Lung (tissue), 12 donors: ENCODE data around the gene IGSF11. TPM values are rescaled to one million over a fixed set of nuclear protein-coding genes. Genes with fewer than 3 reads are reported as not detected.

Experiments
- ATAC-seq: fragments of 200-7000 bp; cut with Tn5 transposase; one replicate; pipeline ENCODE4 v1.9.1; 2020; ENCODE audit warnings: moderate number of reproducible peaks; ENCODE audit not compliant: insufficient read depth, low FRiP score
- DNase-seq, 3 donors: peaks; one replicate each; pipeline ENCODE4 v3.0.0-alpha.2; 2013 to 2017
- H3K27ac ChIP-seq, 2 donors: one replicate each; pipeline ENCODE4 v1.5.1; 2013; ENCODE audit warnings: mild to moderate bottlenecking in 2 of 2, moderate library complexity in 2 of 2, control low read depth in 1 of 2, inconsistent platforms in 1 of 2, low read depth in 1 of 2, low read length in 1 of 2
- H3K27me3 ChIP-seq, 3 donors: one replicate each; pipeline ENCODE4 v1.5.1; 2013; ENCODE audit warnings: low read length in 2 of 3; ENCODE audit not compliant: control insufficient read depth in 3 of 3, insufficient read depth in 3 of 3
- H3K36me3 ChIP-seq, 4 donors: one replicate each; pipeline ENCODE4 v1.5.1; 2013; ENCODE audit warnings: low read length in 4 of 4, mild to moderate bottlenecking in 1 of 4, moderate library complexity in 1 of 4; ENCODE audit not compliant: control insufficient read depth in 4 of 4, insufficient read depth in 4 of 4
- H3K4me1 ChIP-seq, 5 donors: one replicate each; pipeline ENCODE4 v1.5.1; 2013; ENCODE audit warnings: low read length in 5 of 5, mild to moderate bottlenecking in 2 of 5, moderate library complexity in 1 of 5; ENCODE audit not compliant: control insufficient read depth in 5 of 5, insufficient read depth in 5 of 5
- H3K4me3 ChIP-seq: one replicate; pipeline ENCODE4 v1.5.1; 2013; ENCODE audit warnings: mild to moderate bottlenecking, control low read depth, moderate library complexity
- H3K9ac ChIP-seq, 2 donors: one replicate each; pipeline ENCODE4 v1.5.1; 2013; ENCODE audit warnings: low read length in 2 of 2, control low read depth in 1 of 2; ENCODE audit not compliant: insufficient read depth in 1 of 2
- H3K9me3 ChIP-seq, 4 donors: one replicate each; pipeline ENCODE4 v1.5.1; 2013; ENCODE audit warnings: low read length in 3 of 4, mild to moderate bottlenecking in 1 of 4, moderate library complexity in 1 of 4; ENCODE audit not compliant: control insufficient read depth in 4 of 4, insufficient read depth in 3 of 4
- CTCF ChIP-seq: IDR thresholded peaks from 2 replicates; pipeline ENCODE4 v1.5.1; 2012; ENCODE audit warnings: mild to moderate bottlenecking; ENCODE audit errors: control extremely low read depth, extremely low read depth
- WGBS, 2 donors: extraction: QIAGEN DNeasy Blood & Tissue Kit; methylation state at CpG; one replicate each; pipeline ENCODE4 v1.1.7; 2013; 5-methylcytosine and 5-hydroxymethylcytosine counted together
- polyA plus RNA-seq, 2 donors: library from polyadenylated mRNA; stranded (reverse); fragments of 200-250 nt; gene quantifications; one replicate each; pipeline ENCODE4 v1.2.1, GENCODE V29; 2013
- total RNA-seq, 2 donors: library from RNA; depleted of rRNA in 1 of 2; stranded (reverse); fragments of >200 nt in 1 of 2; gene quantifications; one replicate each; pipeline ENCODE4 v1.2.1, GENCODE V29; 2014 to 2021
- donor health status: control.
- donor health status: control.
- donor health status: Bipolar disorder and iron deficiency.
- donor health status: healthy.
- donor health status: DM: yes; HTN: yes; CAD: no.

Gene IGSF11
- total and polyA plus RNA-seq, 4 donors, result 0.07 to 0.94 (median 0.45) TPM

DNA sequence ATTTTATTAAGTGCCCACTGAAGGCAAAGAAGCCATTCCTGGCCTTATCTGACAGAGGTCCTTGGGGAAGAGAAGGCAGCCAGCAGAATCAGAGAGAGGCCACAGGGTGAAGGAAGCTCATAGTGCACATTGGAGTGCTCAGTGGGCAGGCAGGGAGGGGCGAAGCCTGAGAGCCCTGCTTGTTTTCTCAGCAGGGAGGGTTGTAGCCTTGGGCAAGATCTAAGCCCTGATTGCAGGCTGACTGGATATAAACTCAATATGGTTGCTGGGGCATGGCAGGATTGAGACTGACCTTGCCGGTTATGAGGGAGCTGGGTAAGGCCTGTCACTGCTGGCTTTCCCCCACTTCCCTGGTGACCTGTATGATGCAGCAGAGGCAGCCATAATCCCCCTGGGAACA, 7.5 kb upstream of the IGSF11 start:
- H3K27ac ChIP-seq, result no peak overlapping the region
- DNase-seq (no peak), ATAC-seq (no peak)
- WGBS, 2 donors, result 91 to 95% methylated on average over 2 of the region's 2 CpGs
- H3K9me3 ChIP-seq, result peaks cover 0 to 11% (median 0%) of the 10 kb centered on the region in 4 donors
- H3K27me3 ChIP-seq, result peaks cover 0 to 3% (median 0%) of the 10 kb centered on the region in 3 donors
- no peaks in the 10 kb centered on the region for H3K4me1 ChIP-seq
- no peak overlapping the region for H3K9ac ChIP-seq
- no peak for TF ChIP-seq CTCF
- H3K36me3 ChIP-seq, result no peaks in the 10 kb centered on the region
- H3K4me3 ChIP-seq, result no peak overlapping the region

GRCh38 chr3:119035014-119035346, 334 bp upstream of the IGSF11 start:
- Histone ChIP-seq H3K27ac (no peak overlapping the region), H3K4me3 (peak overlapping the region; percentile 55), H3K27me3 (peaks cover 3 to 35% (median 21%) of the 10 kb centered on the region in 3 donors), H3K4me1 (peaks cover 0 to 6% (median 0%) of the 10 kb centered on the region in 5 donors), H3K36me3 (no peaks in the 10 kb centered on the region), H3K9me3 (peaks cover 0 to under 1% (median 0%) of the 10 kb centered on the region in 4 donors), H3K9ac (no peak overlapping the region)
- DNase-seq (no peak), ATAC-seq (no peak)
- 1% methylated on average over 11 to 18 of the region's 18 CpGs for WGBS, 2 donors
- TF ChIP-seq CTCF, result no peak

DNA sequence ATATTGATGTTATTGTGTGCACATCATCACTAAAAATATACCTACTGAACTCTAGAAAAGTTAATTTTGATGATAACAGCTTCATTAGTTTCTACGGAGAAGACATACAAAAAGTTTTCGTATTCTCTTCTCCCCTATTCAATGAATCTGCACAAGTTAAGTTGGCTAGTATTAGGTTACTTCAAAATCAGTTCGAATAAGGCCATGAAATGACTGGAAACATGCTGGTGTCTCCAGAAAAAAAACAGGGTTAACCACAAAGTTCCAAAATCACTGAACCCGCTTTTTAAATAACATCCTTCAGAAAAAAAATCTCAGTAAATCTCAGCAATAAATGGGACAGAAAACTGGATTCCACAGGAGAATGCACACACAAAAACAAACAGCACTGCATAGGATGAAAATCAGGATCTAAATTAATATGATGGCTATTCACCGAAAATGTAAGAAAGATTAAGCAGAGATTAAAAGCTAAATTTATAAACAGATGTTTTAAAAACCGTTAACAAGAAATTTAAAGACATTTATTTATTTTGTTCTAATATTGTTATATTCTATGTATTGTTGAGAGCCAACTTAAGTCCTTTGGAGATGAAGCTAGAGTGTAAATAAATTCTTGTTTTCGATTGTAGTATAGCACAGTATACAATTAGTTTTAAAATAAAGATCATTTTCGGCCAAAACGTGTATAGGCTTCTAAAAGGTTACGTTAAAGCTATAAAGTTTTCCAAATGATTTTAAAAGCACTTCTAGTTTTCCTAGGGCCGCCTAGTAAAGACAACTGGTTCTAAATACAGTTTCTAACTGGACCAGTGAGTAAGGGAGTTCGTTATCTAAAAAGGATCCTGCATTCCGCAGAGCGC, 1.0 kb downstream of the IGSF11 start:
- 54% methylated on average over 14 of the region's 14 CpGs for WGBS, 2 donors
- no peak for ATAC-seq
- TF ChIP-seq CTCF, result no peak
- Histone ChIP-seq H3K9ac (no peak overlapping the region), H3K36me3 (no peaks in the 10 kb centered on the region), H3K4me1 (peaks cover 0 to 6% (median 0%) of the 10 kb centered on the region in 5 donors), H3K9me3 (no peaks in the 10 kb centered on the region), H3K27me3 (peaks cover 0 to 35% (median 21%) of the 10 kb centered on the region in 3 donors), H3K27ac (no peak overlapping the region), H3K4me3 (no peak overlapping the region)
- peak in 1 of 3 donors; percentile 7 for DNase-seq
